Thoracic aorta endothelial cell (primary cell): ENCODE data around the gene C12orf56. TPM values are rescaled to one million over a fixed set of nuclear protein-coding genes. Genes with fewer than 3 reads are reported as not detected.

Source experiments
- small RNA-seq: library from RNA; depleted of rRNA; stranded (forward); fragments of <200 nt; gene quantifications from one replicate; pipeline ENCODE3, GENCODE V24; 2012
- total RNA-seq: library from RNA; depleted of rRNA; stranded (reverse); fragments of >200 nt; gene quantifications from 2 replicates; pipeline ENCODE4 v1.2.3, GENCODE V29; 2012

Gene C12orf56, protein sequence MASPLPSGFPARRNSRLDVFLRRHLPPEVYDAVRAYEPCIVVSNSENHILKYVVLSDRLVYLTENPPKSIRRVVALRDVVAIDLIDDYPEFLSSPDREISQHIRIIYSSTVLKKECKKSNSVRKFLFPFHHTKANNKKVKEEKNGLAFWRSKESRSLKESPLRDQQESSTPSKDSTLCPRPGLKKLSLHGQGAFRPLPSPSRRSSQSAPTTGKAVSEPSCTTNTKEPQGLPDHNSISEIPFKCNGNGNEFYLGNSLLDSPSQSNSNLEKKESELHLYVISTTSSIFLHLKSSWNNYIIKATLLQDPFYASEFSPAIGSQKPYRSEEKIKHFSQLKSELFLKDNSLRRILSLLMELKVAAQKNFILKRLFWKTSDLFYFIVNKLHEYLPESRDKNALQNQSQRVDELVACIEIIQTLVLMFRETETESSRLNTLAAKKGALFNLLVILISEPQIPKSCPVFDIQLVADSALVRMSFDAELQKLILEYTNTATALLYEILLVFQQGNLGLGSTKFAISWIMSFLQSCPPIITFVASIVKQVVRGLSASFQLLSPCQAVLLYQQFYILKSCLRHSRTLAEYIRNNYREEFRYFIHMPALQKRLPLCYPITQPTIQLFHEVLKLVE
- total RNA-seq = under 0.01 and 0.13 TPM in 2 replicates

DNA sequence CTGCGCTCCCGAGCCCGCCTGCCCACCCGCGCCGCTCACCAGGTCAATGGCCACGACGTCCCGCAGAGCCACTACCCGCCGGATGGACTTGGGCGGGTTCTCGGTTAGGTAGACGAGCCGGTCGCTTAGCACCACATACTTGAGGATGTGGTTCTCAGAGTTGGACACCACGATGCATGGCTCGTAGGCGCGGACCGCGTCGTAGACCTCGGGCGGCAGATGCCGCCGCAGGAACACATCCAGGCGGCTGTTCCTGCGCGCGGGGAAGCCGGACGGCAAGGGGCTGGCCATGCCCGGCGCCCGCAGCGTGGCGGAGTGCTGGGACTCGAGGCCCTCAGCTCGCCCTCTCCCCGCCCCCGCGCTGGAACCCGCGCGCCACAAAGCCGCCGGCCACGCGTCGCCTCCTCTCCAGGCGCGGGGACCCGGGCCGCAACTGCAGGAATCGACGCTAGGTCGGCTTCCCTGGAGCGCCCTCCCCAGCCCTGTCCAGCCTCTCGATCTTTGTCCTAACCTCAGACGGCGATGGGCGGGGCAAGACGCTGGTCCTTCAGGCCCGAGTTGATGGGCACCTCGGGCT, at the start of gene C12orf56:
Gene C12orf56 (minus strand): TSS at position 484 of the 577 bp plus-strand sequence. CDS start 193 bp downstream, at position 291.

DNA sequence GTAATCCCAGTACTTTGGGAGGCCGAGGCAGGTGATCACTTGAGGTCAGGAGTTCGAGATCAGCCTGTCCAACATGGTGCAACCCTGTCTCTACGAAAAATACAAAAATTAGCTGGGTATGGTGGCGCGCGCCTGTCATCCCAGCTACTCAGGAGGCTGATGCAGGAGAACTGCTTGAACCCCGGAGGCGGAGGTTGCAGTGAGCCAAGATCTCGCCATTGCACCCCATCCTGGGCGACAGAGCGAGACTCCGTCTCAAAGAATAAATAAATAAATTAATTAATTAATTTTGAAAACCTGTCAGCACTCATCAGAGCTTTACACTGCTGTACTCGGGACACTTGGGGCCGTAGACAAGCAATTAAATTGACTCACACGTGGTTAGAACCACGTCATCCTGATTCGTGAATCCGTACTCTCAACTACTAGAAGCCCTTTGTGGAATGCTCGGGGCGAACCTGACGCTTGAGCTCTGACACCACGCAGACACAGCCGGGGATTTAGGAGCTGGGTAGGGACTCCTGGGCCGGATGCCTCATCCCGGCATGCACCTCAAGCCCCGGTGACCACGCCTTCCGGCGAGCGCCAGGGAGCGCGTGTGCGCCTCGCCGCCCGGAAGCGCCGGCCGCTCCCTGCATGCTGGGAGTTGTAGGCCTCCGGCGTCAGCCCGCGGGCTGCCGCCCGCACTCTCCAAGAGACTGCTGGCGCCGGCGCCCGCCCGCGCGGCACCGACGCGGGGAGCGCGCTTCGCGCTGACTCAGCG, 13.3 kb upstream of the C12orf56 start, which contains the start of gene XPOT:
Gene XPOT (plus strand): TSS at position 686 of the 763 bp plus-strand sequence. CDS start 5,644 bp downstream, outside the sequence.

DNA sequence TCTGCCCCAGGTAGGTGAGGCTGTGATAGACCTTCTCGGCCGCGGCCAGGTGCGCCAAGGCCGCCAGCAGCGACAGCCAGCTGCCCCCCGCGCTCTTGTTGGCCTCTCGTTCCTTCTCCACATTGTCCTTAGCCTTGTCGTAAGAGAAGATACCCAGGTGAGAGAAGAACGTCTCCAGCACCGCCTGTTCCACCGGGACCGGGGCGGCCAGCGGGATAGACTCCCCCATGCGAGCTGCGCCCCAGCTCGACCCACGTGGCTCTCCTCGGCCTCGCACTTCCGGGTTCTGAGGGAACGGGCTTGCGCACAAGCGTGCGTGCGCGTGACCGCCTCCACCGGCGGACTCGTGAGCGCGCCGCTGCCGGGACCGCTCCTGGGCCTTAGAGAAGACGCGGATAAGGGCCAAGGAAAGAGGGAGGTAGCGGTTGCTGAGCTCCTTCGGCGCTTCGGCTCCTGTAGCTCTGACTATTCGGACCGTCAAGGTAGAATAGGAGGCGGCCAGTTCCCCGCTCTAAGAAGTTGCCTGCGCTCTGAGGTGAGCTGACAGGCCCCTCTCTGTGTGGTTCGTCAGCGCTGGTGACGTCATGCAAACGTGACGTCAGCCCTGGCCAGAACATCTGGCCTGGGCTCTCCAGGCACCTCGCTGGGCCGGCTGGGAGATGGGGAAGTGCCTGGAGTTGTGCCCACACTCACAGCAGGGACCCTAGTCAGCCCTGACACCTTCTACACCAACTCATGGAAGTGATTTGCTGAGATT, 168.4 kb downstream of the C12orf56 start, which contains the start of gene KICS2:
Gene KICS2 (minus strand): TSS at position 288 of the 757 bp plus-strand sequence. CDS start 59 bp downstream, at position 229.

Small RNAs within 50 kb of the gene (small RNA-seq; reads per million reads assigned to genes)
- gene RF01210 (not detected), gene RNU5A-7P (not detected)

Other genes starting within 250 kb of the C12orf56 start
- gene KICS2, start 168.5 kb downstream of the C12orf56 start, total RNA-seq = 6.3 and 7.8 TPM in 2 replicates
- 118 and 131 TPM in 2 replicates for gene XPOT, start 13.6 kb upstream of the C12orf56 start, total RNA-seq
- 56.9 and 58.9 TPM in 2 replicates for gene TBK1, start 61.4 kb upstream of the C12orf56 start, total RNA-seq
- gene RASSF3, start 219.7 kb upstream of the C12orf56 start, total RNA-seq = 56.8 and 64.5 TPM in 2 replicates